ENCODE results near the gene NOP14. TPM values are rescaled to one million over a fixed set of nuclear protein-coding genes. Genes with fewer than 3 reads are reported as not detected.

The NOP14 gene
- polyA plus RNA-seq, 2 of the 4 experiments (the other 2 are of a cell fraction) = 18.9 to 30.2 TPM

DNA sequence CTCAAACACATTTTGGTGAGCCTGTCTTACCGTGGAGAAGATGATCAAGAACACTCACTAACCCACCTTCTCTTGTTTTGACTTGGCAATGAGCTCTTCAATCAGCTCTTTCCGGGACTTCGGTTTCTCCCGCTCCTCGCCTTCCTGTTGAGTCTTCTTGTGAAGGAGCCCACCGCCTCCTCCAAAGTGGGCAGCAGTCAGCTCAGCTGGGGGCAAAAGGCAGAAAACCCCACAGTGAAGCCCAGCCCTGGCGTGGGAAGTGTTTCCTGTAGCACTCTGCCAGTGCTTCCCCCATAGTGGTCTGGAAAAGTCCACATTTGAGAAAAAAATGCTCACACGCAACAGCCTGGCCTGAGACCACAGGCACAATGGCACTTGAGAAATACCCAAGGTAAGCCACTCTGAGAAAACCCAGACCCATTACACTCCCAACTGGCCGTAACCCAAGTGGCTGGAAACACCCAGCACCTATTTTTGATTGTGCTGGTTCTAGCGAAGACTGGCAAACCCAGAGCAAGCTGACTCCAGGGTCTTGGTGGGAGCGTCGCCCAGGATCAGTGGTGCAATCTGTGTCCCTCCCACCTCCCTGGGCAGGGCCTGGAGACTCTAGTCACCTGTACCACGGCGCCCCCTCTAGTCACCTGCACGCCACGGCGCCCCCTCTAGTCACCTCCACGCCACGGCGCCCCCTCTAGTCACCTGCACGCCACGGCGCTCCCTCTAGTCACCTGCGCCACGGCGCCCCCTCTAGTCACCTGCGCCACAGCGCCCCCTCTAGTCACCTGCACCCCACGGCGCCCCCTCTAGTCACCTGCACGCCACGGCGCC lies 8.6 kb downstream of the NOP14 start:
- TF ChIP-seq, protein P1, sequence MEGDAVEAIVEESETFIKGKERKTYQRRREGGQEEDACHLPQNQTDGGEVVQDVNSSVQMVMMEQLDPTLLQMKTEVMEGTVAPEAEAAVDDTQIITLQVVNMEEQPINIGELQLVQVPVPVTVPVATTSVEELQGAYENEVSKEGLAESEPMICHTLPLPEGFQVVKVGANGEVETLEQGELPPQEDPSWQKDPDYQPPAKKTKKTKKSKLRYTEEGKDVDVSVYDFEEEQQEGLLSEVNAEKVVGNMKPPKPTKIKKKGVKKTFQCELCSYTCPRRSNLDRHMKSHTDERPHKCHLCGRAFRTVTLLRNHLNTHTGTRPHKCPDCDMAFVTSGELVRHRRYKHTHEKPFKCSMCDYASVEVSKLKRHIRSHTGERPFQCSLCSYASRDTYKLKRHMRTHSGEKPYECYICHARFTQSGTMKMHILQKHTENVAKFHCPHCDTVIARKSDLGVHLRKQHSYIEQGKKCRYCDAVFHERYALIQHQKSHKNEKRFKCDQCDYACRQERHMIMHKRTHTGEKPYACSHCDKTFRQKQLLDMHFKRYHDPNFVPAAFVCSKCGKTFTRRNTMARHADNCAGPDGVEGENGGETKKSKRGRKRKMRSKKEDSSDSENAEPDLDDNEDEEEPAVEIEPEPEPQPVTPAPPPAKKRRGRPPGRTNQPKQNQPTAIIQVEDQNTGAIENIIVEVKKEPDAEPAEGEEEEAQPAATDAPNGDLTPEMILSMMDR (IDR thresholded peaks at IDR 0.05) = no peak; the same call in 2 of the 3 replicates
- TF ChIP-seq CBX8 (IDR thresholded peaks at IDR 0.05) (no peak), MAZ (IDR thresholded peaks at IDR 0.05; ENCODE audit: borderline replicate concordance, low read depth, low read length) (no peak), ZNF302 (CRISPR knock-in tag; IDR thresholded peaks at IDR 0.05) (no peak), RFX5 (IDR thresholded peaks at IDR 0.05) (no peak), HOXA7 (CRISPR knock-in tag; IDR thresholded peaks at IDR 0.05) (no peak), GATA3 (IDR thresholded peaks at IDR 0.05; ENCODE audit: borderline replicate concordance) (no peak), RAD21 (conservative IDR thresholded peaks at IDR 0.05 in 1 of 2, IDR thresholded peaks at IDR 0.05 in 1 of 2) (no peak), CHD2 (IDR thresholded peaks at IDR 0.05; ENCODE audit: low read length, partially characterized antibody) (no peak), ATOH8 (CRISPR knock-in tag; IDR thresholded peaks at IDR 0.05; ENCODE audit: low read depth) (no peak), E2F6 (IDR thresholded peaks at IDR 0.05; ENCODE audit: borderline replicate concordance, low read depth) (no peak), ESRRA (IDR thresholded peaks at IDR 0.05; ENCODE audit: borderline replicate concordance, low read length) (no peak), PBX3 (IDR thresholded peaks at IDR 0.05) (no peak), HEYL (CRISPR knock-in tag; IDR thresholded peaks at IDR 0.05) (no peak)
- TF ChIP-seq, protein P2, sequence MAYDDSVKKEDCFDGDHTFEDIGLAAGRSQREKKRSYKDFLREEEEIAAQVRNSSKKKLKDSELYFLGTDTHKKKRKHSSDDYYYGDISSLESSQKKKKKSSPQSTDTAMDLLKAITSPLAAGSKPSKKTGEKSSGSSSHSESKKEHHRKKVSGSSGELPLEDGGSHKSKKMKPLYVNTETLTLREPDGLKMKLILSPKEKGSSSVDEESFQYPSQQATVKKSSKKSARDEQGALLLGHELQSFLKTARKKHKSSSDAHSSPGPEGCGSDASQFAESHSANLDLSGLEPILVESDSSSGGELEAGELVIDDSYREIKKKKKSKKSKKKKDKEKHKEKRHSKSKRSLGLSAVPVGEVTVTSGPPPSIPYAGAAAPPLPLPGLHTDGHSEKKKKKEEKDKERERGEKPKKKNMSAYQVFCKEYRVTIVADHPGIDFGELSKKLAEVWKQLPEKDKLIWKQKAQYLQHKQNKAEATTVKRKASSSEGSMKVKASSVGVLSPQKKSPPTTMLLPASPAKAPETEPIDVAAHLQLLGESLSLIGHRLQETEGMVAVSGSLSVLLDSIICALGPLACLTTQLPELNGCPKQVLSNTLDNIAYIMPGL (CRISPR knock-in tag; IDR thresholded peaks at IDR 0.05; ENCODE audit: borderline replicate concordance) = no peak
- TF ChIP-seq, protein P3, sequence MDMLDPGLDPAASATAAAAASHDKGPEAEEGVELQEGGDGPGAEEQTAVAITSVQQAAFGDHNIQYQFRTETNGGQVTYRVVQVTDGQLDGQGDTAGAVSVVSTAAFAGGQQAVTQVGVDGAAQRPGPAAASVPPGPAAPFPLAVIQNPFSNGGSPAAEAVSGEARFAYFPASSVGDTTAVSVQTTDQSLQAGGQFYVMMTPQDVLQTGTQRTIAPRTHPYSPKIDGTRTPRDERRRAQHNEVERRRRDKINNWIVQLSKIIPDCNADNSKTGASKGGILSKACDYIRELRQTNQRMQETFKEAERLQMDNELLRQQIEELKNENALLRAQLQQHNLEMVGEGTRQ (IDR thresholded peaks at IDR 0.05) = no peak
- H3K4me3 ChIP-seq = no peak overlapping the region
- ChIA-PET POLR2A (interaction anchor here (1.6 kb wide), 1 partner anchor 9 kb away, joined by 10 read pairs; the partner anchor contains the start of genes GRK4 and NOP14), CTCF (interaction anchor here (0.8 to 3.3 kb wide), 4 partner anchors 10 to 19 kb away, joined by 3 to 11 read pairs (median 4); no protein-coding TSS in a partner anchor)
- no peaks in the 10 kb centered on the region for H3K4me1 ChIP-seq
- ATAC-seq = peak in 1 of 2 experiments; percentile 55; a peak in 3 of 6 replicates
- no peak overlapping the region for H3K27ac ChIP-seq
- 86% methylated on average over 14 of the region's 33 CpGs for WGBS (ENCODE audit: missing lambda C conversion rate)
- H3K4me2 ChIP-seq = no peak overlapping the region
- no peak for FAIRE-seq
- H3K9me3 ChIP-seq = no peaks in the 10 kb centered on the region
- peak in 1 of 2 experiments; percentile 50 for DNase-seq (ENCODE audit: low read depth in 1 of 2, low spot score in 1 of 2)

- Histone ChIP-seq H3K27ac (no peak overlapping the region), H3K4me3 (no peak overlapping the region), H3K4me1 (no peaks in the 10 kb centered on the region), H3K9me3 (no peaks in the 10 kb centered on the region), H3K4me2 (no peak overlapping the region)
- ATAC-seq (no peak), DNase-seq (ENCODE audit: low read depth in 1 of 2, low spot score in 1 of 2) (no peak), FAIRE-seq (no peak)
- POLR2A ChIA-PET = interaction anchor here (1.6 kb wide), 1 partner anchor 10 kb away, joined by 10 read pairs; the partner anchor contains the start of genes GRK4 and NOP14
- CTCF ChIA-PET = interaction anchor here (2.3 to 3.3 kb wide), 2 partner anchors 9 to 13 kb away, joined by 5 to 11 read pairs; no protein-coding TSS in a partner anchor
- WGBS (ENCODE audit: missing lambda C conversion rate) = 88% methylated on average over 6 of the region's 6 CpGs
- TF ChIP-seq MYC (IDR thresholded peaks at IDR 0.05; ENCODE audit: borderline replicate concordance, low read length) (no peak), POLR2AphosphoS2 (conservative IDR thresholded peaks at IDR 0.05; ENCODE audit: low read length) (no peak), RCOR1 (IDR thresholded peaks at IDR 0.05; ENCODE audit: low read depth, low read length) (no peak), JUN (IDR thresholded peaks at IDR 0.05) (no peak), KDM5A (IDR thresholded peaks at IDR 0.05) (no peak), MAX (IDR thresholded peaks at IDR 0.05) (no peak), ZC3H11A (IDR thresholded peaks at IDR 0.05) (no peak), MAFK (IDR thresholded peaks at IDR 0.05; ENCODE audit: partially characterized antibody) (no peak), SREBF2 (IDR thresholded peaks at IDR 0.05) (no peak), TFCP2L1 (CRISPR knock-in tag; IDR thresholded peaks at IDR 0.05) (no peak)
- TF ChIP-seq, protein P1 (IDR thresholded peaks at IDR 0.05) = no peak
Observed at GRCh38 chr4:2953496-2953895, 9.7 kb downstream of the NOP14 start.

All from A549 (cell line).